MM.1S (cell line): ENCODE measurements around the gene NXPH2.

Experiments
- DNase-seq: peaks from one replicate; pipeline ENCODE4 v3.0.0-alpha.2; 2015
- H2AFZ ChIP-seq: fragments of 300-600 bp; sonication (generic); 2 replicates; pipeline ENCODE4 v1.6.0; 2016; ENCODE audit warnings: antibody characterized with exemption, low read length
- H3F3A ChIP-seq: fragments of 300-600 bp; sonication (generic); 2 replicates; pipeline ENCODE4 v1.6.1; 2016; ENCODE audit warnings: mild to moderate bottlenecking, antibody characterized with exemption, low read length, moderate library complexity, mixed read lengths; ENCODE audit not compliant: insufficient read depth
- H3K27ac ChIP-seq: fragments of 300-600 bp; sonication (generic); 2 replicates; pipeline ENCODE4 v1.5.1; 2016; ENCODE audit warnings: mild to moderate bottlenecking, low read length
- H3K27me3 ChIP-seq: fragments of 300-600 bp; sonication (generic); replicated peaks from 2 replicates; pipeline ENCODE4 v1.6.0; 2016; ENCODE audit warnings: low read length; ENCODE audit not compliant: insufficient read depth
- H3K36me3 ChIP-seq: fragments of 300-600 bp; sonication (generic); replicated peaks from 2 replicates; pipeline ENCODE4 v1.6.1; 2016; ENCODE audit warnings: mild to moderate bottlenecking, low read length, mixed read lengths; ENCODE audit not compliant: insufficient read depth
- H3K4me1 ChIP-seq: fragments of 300-600 bp; sonication (generic); 2 replicates; pipeline ENCODE4 v1.6.1; 2016; ENCODE audit warnings: low read length, mixed read lengths
- H3K4me2 ChIP-seq: fragments of 300-600 bp; sonication (generic); 2 replicates; pipeline ENCODE4 v1.6.0; 2016; ENCODE audit warnings: low read depth, low read length
- H3K4me3 ChIP-seq: fragments of 300-600 bp; sonication (generic); 2 replicates; pipeline ENCODE4 v1.5.1; 2016; ENCODE audit warnings: low read length, mixed read lengths
- H3K79me2 ChIP-seq: fragments of 300-600 bp; sonication (generic); 2 replicates; pipeline ENCODE4 v1.6.1; 2016; ENCODE audit warnings: mixed run types, low read length, mixed read lengths
- H3K9ac ChIP-seq: fragments of 300-600 bp; sonication (generic); 2 replicates; pipeline ENCODE4 v1.6.1; 2016; ENCODE audit warnings: low read length, mixed read lengths
- H3K9me2 ChIP-seq: fragments of 300-600 bp; sonication (generic); replicated peaks from 2 replicates; pipeline ENCODE4 v1.6.1; 2016; ENCODE audit warnings: mild to moderate bottlenecking, low read length, mixed read lengths; ENCODE audit not compliant: insufficient read depth
- H3K9me3 ChIP-seq: fragments of 300-600 bp; sonication (generic); replicated peaks from 2 replicates; pipeline ENCODE4 v1.6.1; 2016; ENCODE audit warnings: mild to moderate bottlenecking, low read length, mixed read lengths; ENCODE audit not compliant: insufficient read depth
- H4K20me1 ChIP-seq: fragments of 300-600 bp; sonication (generic); 2 replicates; pipeline ENCODE4 v1.6.1; 2016; ENCODE audit warnings: mild to moderate bottlenecking, low read length, moderate library complexity, mixed read lengths; ENCODE audit not compliant: insufficient read depth
- EZH2 ChIP-seq: fragments of 300-600 bp; sonication (generic); optimal IDR thresholded peaks from 2 replicates; pipeline ENCODE3; 2017; ENCODE audit warnings: low read depth, mild to moderate bottlenecking, antibody characterized with exemption, low read length, mixed read lengths
- EZH2phosphoT487 ChIP-seq: fragments of 300-600 bp; sonication (generic); IDR thresholded peaks from 2 replicates; pipeline ENCODE4 v1.6.1; 2018; ENCODE audit warnings: antibody characterized with exemption, low read length
- TF ChIP-seq, protein P1 (sequence below): fragments of 300-600 bp; sonication (generic); IDR thresholded peaks from 2 replicates; pipeline ENCODE4 v1.5.1; 2016; ENCODE audit warnings: antibody characterized with exemption, low read length, mixed read lengths

NXPH2 gene

DNA sequence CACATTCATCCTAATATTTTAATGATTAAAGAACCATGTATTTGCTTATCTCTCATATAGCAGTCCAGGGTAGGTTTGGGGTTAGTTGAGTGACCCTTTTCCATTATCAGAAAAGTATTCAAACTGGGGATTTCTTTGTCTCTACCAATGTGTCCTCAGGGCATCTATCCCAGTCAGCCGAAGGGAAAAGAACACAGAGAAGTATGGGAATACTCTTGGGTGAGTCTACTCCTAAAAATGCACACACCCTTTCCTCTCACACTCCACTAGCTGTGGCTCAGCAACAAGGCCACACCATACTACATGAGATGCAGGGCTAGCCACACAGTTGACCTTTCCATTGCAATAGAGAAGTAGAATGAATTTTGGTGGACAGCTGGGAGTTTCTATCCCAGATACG, 114.3 kb downstream of the NXPH2 start:
- Histone ChIP-seq H3K9me2 (no peaks in the 10 kb centered on the region), H2AFZ (no peak overlapping the region), H3K9me3 (no peaks in the 10 kb centered on the region), H3K27me3 (no peaks in the 10 kb centered on the region), H3K9ac (no peak overlapping the region), H3K79me2 (no peaks in the 10 kb centered on the region), H3K4me1 (no peaks in the 10 kb centered on the region), H3K4me3 (no peak overlapping the region), H3F3A (no peaks in the 10 kb centered on the region), H3K27ac (no peak overlapping the region), H3K4me2 (no peak overlapping the region), H4K20me1 (no peaks in the 10 kb centered on the region), H3K36me3 (no peaks in the 10 kb centered on the region)
- no peak for DNase-seq
- TF ChIP-seq EZH2phosphoT487 (no peak), EZH2 (no peak)
- TF ChIP-seq, protein P1, sequence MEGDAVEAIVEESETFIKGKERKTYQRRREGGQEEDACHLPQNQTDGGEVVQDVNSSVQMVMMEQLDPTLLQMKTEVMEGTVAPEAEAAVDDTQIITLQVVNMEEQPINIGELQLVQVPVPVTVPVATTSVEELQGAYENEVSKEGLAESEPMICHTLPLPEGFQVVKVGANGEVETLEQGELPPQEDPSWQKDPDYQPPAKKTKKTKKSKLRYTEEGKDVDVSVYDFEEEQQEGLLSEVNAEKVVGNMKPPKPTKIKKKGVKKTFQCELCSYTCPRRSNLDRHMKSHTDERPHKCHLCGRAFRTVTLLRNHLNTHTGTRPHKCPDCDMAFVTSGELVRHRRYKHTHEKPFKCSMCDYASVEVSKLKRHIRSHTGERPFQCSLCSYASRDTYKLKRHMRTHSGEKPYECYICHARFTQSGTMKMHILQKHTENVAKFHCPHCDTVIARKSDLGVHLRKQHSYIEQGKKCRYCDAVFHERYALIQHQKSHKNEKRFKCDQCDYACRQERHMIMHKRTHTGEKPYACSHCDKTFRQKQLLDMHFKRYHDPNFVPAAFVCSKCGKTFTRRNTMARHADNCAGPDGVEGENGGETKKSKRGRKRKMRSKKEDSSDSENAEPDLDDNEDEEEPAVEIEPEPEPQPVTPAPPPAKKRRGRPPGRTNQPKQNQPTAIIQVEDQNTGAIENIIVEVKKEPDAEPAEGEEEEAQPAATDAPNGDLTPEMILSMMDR, result no peak

DNA sequence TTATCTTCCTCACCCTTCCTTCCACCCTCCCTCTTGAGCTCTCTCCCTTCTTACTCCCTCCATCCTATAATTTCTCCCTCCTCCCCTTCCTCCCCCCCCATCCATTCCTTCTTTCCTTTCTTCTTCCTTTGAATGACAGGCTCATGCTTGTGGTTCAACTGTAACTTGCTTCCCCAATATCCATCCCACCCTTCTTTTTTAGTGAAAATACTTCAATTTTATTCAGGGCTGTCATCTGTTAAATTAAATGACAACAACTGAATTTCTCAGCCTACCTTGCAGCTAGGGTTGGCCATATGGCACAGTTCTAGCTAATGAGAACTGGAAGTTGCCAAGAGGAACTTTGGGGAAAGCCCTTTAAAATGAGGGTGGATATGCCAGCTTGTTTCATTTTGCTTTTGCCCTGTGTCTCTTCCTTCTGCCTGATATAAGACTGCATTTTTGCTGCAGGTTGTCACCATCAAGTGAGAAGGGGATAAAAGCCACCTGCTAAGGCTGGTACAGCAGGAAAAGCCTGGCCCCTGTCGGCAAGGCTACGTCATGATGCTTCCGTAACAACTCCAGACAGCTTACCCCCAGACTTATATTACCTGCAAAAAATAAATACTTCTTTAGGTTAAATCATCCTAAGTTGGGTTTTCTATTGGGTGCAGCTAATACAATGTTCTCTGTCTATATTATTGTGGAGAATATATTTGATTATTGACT, 121.8 kb downstream of the NXPH2 start:
- no peak overlapping the region for H2AFZ ChIP-seq
- H3K9me2 ChIP-seq, result no peaks in the 10 kb centered on the region
- no peaks in the 10 kb centered on the region for H3F3A ChIP-seq
- H3K27me3 ChIP-seq, result no peaks in the 10 kb centered on the region
- no peaks in the 10 kb centered on the region for H3K4me1 ChIP-seq
- no peak overlapping the region for H3K4me3 ChIP-seq
- no peak overlapping the region for H3K4me2 ChIP-seq
- H3K27ac ChIP-seq, result no peak overlapping the region
- H3K79me2 ChIP-seq, result no peaks in the 10 kb centered on the region
- no peaks in the 10 kb centered on the region for H3K9me3 ChIP-seq
- H3K36me3 ChIP-seq, result no peaks in the 10 kb centered on the region
- TF ChIP-seq, protein P1, result no peak
- TF ChIP-seq EZH2, result no peak
- TF ChIP-seq EZH2phosphoT487, result no peak
- no peak for DNase-seq
- no peak overlapping the region for H3K9ac ChIP-seq
- H4K20me1 ChIP-seq, result no peaks in the 10 kb centered on the region

DNA sequence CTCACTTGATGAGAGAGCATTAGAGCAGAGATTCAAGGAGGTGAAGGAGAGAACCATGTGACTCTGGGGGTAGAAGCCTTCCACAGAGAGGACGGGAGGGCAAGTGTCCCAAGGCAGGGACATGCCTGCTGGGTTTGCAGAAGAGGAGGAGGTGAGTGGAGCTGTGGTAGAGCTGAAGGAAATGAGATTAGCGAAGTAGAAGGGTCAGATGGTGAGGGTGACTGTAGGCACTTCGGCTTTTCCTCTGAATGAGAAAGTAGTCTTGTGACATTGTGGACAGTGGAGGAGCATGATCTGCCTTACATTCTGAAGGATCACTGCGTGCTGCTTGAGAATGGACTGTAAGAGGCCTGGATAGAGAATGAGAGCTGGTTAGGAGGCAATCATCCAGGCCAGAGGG, 126.0 kb downstream of the NXPH2 start:
- no peaks in the 10 kb centered on the region for H3K4me1 ChIP-seq
- H4K20me1 ChIP-seq, result no peaks in the 10 kb centered on the region
- H3K4me2 ChIP-seq, result no peak overlapping the region
- TF ChIP-seq, protein P1, result no peak
- TF ChIP-seq EZH2phosphoT487 (no peak), EZH2 (no peak)
- no peak overlapping the region for H2AFZ ChIP-seq
- DNase-seq, result no peak
- H3K9me2 ChIP-seq, result no peaks in the 10 kb centered on the region
- H3K27me3 ChIP-seq, result no peaks in the 10 kb centered on the region
- no peak overlapping the region for H3K27ac ChIP-seq
- no peak overlapping the region for H3K4me3 ChIP-seq
- no peaks in the 10 kb centered on the region for H3K36me3 ChIP-seq
- H3F3A ChIP-seq, result no peaks in the 10 kb centered on the region
- H3K9me3 ChIP-seq, result no peaks in the 10 kb centered on the region
- no peak overlapping the region for H3K9ac ChIP-seq
- H3K79me2 ChIP-seq, result no peaks in the 10 kb centered on the region
